ENCODE data around the gene GPR4.

GPR4 gene

DNA sequence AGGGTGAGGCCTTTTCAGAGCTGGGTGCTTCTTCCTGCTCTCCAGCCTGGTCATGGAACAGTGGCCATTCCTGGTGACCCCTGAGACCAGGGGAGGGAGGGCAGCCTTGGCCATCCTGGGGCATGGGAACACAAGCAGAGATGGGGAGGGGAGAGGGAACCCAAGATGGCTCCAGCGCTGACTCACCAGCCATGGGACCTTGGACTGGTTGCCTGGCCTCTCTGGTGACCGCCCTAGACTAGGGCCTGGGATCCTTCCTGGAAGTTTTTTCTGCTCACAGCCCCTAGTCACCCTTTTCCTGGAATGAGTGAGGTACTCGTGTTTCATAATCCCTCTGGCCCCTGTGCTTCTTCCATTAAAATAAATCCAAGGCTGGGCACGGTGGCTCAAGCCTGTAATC lies 14.1 kb downstream of the GPR4 start:
- DNase-seq = no peak

DNA sequence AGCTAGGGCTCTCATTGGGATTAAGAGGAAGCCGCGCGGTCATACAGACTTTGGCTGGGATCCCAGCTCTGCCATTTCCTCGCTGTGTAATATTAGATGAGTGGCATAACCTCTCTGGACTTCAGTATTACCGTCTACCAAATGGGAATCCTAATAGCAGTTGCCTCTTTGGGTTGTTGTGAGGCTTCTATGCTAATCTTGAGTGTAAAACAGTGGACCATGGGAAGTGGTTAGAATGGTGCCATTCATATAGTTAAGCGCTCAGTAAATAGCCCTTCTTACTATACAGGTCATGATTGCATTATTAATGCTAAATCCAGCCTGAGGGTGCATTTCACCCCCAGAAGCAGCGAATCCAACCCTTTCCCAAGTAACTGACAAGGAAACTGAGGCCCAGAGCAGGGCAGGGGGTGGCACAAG lies 16.8 kb downstream of the GPR4 start:
- DNase-seq = no peak

GRCh38 chr19:45584332-45585157 lies 17.5 kb downstream of the GPR4 start, which contains the start of gene OPA3:
OPA3 (minus strand) TSS chr19:45584802; CDS start chr19:45584764, 38 bp downstream.
- DNase-seq = peak; percentile 99

DNA sequence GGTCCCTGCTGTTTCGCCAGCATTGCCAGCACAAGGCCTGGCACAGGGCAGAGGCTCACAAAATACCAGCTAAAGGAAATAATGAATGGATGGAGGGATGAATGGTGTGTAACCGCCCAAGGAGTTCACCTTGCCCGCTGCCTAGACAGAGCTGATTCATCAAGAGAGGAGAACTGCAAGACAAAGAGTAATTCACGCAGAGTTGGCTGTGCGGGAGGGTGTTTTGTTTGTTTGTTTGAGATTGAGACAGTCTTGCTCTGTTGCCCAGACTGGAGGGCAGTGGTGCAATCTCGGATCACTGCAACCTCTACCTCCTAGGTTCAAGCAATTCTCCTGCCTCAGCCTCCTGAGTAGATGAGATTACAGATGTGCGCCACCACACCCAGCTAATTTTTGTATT lies 20.4 kb downstream of the GPR4 start:
- no peak for DNase-seq

DNA sequence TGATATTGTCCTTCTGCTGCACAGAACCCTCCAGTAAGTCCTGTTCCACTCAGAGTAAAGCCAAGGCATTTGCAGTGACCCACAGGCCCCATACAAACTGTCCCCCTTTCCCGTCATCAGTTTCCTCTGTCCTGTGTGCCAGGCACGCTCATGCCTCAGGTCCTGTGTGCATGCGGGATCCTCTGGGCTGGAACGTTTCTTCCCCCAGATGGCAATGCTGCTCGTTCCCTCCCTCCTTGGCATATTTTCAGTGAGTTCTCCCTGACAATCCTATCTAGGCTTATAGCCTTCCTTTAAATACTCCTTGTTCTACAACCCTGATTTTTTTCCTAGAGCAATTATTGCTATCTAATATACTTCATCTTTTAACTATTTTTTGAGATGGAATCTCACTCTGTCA lies 23.2 kb downstream of the GPR4 start:
- no peak for DNase-seq

DNA sequence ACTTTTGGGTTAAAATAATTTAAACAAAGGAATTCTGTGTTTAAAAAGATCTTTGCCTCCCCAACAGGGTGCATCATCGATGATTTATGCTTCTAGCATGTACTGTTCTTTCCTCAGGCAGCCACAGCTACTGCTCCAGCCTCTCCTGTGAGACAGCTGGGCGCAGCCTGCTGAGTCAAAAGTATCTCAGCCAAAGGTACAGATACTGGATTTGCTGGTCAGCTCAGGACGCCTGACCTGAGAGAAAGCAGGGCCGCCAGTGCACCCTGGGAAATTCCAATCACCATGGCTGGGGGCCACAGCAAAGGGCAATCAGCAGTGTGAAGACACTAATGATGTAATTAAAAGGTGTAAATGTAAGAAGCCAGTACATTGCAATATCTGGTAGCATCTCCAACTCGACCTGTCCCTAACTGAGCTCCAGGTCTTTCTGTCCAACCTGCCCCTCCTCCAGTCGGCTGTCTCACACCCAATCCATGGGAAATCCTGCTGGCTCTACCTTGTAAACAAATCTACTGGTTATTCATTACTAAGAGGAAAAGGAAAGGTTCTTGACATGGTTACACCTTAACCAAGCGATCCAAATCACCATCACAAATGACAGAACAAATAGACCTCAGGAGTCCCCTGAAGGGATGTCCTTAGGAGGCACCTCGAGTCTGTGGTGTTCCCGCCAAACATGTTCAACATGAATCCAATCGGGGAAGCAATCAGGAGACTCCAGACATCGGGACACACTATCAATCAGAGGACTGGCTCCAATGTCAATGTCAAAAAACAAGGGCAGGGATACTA lies 24.7 kb downstream of the GPR4 start:
- DNase-seq = no peak

GRCh38 chr19:45576682-45577081 lies 25.3 kb downstream of the GPR4 start:
- no peak for DNase-seq

GRCh38 chr19:45575216-45575615 lies 26.8 kb downstream of the GPR4 start:
- DNase-seq = no peak

DNA sequence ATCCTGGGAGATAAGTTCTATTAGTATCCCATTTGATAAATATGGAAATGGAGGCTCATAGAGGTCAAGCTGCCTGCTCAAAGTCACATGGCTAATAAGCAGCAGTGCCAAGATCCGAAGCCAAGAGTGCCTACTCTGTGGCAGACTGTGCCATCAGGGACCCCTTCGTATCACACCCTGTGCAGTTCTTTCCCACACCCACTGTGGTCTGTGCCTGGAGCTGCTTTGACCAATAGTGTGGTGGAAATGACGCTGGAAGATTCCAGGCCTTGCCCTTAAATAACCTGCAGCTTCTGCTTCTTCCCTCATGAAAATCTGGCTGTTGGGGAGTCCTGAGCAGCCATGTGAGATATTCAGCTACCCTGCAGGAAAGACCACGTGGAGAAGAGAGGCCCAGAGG lies 27.5 kb downstream of the GPR4 start:
- DNase-seq = no peak

DNA sequence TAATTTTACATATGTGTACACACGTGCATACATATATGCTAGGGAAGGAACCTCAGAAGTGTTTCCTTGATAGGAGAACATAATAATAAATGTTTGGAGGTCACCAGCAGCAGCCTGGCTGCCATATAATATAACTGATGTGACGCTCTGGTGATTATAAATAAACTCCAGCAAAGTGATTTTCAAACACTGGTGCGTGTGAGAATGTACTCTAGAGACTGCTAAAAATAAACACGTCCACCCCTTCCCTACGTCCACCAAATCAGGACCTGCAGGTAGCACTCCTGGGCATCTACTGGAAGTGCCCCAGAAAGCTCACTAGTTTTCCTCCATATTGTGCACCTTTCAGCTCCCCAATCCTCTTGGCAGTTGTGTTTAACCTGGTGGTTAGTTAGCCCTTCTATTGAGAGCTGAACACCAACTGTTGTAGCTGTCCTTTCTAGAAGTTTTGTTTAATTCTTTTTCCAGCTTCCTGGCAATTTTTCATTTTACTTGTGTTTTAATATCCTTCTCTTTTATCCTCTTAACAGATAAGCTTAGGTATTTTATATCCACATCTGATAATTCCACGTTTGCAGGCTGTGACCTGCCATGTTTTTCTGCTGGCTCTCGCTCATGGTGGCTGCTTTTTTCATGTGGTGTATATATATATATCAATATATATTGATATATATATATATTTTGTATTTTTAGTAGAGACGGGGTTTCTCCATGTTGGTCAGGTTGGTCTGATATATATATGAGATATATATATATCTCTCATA lies 30.4 kb downstream of the GPR4 start:
- DNase-seq = no peak

DNA sequence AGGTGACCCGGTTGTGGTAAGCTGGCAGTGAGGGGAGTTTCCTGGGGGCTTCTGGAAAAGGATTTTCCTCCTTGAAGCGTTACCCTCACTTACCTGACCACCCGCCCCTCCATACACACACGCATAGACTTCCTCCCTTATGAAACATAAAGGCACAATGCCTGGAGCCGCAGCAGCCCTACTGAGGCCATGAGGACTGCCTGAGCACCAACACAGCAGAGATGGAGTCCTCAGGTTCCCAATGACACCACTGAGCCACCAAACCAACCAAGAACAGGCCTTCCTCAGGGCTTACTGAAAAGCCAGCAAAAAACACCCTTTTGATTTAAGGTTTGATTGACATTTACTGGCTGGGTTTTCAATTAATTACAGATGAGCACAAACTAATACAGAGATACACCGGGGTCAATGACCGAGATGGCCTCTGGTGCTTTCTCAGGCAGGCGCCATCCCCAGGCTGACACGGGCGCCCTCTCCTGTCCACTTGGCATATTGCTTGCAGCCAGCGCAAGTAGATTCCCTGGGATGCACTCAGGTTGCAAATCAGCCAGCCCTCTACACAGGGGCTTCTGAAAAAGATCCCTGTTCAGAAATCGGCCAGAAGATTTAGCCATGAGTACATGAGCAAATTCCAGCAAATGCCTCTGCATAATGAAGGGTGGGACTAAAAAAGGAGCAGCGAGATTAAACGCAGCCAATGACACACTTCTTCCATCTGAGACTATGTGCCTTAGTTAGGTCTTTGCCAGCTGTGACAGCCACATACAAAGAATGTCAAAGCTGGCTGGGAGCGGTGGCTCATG lies 32.2 kb downstream of the GPR4 start:
- peak; percentile 53 for DNase-seq

- no peak for DNase-seq
These were observed 33.3 kb downstream of the GPR4 start for GRCh38 chr19:45568732-45569131.

GRCh38 chr19:45567609-45568008 lies 34.4 kb downstream of the GPR4 start:
- DNase-seq = no peak

DNA sequence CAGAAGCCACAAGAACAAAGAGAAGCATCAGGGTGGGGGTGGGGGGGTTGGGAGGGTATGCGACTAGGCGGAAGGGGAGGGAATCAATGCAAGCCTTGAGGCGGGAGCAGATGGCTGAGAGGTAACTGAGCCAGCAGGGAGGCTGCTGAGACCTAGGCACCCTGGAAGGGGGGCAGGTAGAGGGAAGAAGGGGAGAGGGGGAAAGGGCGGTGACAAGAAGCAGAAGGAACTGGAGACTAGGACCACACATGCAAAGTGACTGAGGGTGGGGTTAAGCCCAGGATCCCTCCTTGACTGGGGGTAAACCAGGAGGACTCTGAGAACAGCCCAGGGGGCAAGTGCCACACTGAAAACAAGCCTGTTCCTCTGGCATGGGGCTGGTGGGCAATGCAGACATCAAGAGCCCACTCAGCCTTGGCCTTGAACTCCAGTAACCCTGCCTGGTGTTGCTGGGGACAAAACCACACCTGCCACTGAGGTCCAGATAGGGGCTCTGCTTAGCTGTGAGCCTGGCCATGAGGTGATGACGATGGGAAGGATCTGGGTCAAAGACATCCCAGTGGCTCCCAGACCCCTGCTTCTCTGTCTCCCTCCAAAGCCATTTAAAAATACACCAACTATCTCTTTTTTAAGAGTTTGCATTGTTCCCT lies 37.8 kb downstream of the GPR4 start:
- no peak for DNase-seq

GRCh38 chr19:45560686-45561085 lies 41.3 kb downstream of the GPR4 start:
- DNase-seq = no peak

DNA sequence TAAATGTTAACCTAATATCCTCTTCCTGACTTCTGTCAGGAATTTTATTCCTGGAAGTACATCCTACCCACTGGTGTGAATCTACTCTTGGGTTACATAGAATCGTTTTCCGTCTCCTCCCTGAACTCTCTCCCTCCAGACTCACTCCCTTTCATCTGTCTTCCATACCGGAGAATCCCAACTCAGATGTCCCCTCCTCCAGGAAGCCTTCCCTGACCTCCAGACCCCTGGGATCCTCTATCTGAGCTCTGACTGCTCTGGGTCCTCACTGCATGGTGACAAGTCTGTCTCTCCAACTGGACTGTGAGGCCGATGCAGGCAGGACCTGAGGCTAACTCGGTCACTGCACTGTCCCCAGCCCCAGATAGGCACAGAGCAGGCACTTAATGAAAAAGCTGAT lies 42.0 kb downstream of the GPR4 start:
- DNase-seq = no peak

DNA sequence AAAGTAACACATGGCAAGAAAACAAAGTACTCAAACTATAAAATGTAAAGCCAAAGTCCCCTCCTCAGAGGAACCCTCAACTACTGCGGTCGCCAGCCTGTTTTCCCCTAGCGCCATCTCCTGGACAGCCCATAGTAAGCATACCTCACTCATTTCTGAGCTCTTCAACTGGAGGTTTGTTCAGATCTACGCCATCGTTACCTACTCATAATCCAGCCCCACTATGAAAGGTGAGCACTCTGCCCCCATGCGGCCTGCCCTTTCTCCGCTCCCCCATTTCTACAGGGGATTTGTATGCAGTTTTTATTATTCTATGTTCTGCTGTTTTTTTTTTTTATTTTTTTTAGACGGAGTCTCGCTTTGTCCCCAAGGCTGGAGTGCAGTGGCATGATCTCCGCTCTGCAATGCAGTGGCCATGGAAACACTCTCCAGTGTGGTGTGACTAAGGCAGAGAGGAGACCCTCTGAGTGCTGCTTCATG lies 43.6 kb downstream of the GPR4 start:
- DNase-seq = peak; percentile 80

- no peak for DNase-seq
These were observed 45.2 kb downstream of the GPR4 start for GRCh38 chr19:45556835-45557234.

- no peak for DNase-seq
These were observed 47.5 kb downstream of the GPR4 start for GRCh38 chr19:45554481-45554880.

DNA sequence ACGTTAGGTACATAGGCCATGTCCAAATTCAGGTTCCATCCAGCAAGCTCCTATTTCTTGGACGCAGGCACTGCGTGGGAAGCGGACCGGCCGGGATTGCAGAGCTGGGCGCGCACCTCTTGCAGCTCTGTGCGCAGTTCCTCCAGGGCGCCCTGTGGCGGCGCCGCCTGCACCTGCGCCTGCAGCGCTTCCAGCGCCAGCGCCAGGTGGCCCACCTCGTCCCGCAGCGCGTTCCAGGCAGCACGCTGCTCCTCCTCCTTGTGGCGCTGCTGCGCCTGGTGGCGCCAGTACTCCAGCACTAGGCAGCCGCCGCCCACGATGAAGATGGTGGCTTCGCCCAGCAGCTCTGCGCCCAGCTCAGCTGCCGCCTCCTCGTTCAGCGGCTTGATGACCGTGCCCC lies 48.5 kb downstream of the GPR4 start:
- DNase-seq = no peak

DNA sequence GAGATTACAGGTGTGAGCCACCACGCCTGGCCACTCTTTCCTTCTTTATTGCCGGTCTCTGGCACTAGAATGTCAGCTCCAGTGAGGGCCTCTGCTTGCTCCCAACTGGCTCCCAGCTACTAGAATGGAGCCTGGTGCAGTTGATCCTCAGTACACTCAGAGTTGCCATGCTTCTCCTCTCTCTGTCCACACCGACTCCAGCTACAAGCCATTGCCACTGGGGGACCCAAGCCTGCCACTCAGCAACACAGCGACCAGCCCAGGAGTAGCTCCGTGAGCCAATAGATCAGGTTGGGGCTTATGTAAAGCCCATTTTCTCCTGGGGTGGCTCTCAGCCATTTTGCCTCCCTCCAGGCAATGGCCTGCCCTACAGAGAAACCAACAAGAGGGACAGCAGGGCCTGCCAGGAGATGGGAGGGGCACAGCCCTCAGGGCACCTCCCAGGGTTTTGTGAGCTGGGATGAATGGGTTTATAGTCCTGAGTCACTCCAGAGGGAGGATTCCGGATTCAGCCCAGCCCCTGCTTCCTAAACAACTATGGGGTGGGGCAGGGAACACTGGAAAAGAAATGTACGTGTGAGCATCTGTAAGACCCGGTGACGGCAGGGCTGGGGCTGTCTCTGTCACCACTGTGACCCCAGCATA lies 53.9 kb downstream of the GPR4 start:
- DNase-seq = no peak
